Kidney glomerular epithelial cell (primary cell): Measurements from ENCODE around the gene RPL38.

Source experiments
- DNase-seq: peaks from one replicate; lab custom pipeline; 2025; lab: John Stamatoyannopoulos, UW

Gene RPL38

DNA sequence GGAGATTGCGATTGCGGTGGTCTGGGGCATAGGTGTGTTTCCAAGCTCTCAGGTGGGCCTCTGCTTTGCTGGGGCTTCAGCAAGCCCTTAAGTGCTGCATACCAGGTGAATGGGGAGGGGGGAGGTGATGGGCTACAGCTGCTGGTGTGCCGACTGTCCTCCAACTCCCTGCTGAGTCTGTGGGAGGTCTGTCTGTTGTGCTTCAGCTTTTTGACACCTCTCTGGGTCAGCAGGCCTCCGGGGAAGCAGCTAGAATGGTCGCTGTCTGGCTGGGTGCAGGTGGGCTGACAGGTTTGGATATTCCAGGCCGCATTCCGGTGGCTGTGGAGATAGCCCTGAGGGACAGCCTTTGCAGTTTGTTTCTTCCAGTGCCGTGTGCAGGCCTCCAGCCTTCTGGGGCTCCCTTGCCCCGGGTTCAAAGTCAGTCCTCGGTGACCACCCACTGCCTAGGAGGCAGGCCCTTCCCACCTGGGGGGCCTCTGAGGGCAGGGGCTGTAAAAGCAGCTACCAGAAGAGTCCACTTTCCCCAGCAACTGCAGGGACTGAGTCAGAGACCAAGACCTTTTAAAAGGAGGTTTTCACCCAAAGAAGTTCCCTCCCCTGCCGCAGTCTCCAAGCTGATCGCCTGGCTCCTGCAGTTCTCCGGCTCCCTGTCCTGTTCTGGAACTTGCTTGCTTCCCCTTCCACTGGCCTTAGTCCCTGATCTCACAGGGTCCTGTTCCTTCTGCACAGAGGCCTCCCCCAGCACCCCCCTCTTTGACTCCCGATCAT, 7.8 kb downstream of the RPL38 start:
- DNase-seq: no peak

DNA sequence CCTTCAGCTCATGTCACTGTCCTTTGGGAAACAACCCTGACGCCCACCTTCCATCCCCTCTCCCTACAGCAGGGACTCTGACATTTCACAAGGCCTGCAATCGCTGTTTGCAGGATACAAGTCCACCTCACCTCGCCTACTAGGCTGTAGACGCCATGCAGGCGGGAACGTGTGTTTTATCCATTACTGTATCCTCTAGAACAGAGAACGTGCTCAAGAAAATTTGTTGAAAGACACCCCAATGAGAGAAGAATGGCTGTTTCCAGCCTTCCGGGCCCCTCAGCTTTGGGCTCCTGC, 8.4 kb downstream of the RPL38 start:
- no peak for DNase-seq

DNA sequence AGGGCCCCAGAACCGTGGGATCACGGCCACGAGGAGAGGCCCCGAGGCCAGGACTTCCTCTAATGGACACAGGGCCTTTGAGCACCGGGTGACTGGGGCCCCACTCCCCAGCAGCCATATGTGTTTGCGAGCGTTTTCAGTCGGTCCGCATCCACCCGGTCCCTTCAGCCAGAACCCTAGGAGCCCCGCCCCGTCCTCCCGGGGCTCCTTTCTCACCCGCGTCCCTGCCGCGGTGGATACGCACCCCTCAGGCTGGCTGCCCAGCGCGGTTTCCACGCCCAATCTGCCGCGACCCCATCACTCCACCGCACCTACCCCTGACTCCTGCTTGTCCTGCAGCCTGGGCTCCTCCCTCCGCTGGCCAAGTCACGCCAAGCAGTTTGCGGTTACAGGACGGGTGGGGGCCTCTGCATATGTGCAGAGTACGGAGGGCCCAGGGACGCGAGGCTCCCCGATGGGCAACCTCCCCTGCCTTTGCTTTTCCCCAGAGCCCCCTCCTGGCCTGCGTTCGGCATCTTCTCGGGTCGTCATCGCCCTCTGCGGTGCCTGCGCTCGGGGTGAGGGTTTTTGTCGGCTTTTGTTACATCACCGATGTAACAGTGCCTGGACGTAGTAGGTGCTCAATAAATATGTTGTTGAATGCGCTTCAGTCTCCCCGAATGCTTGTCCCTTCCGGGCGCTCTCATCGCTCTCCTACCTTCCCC, 8.9 kb downstream of the RPL38 start:
- no peak for DNase-seq

DNA sequence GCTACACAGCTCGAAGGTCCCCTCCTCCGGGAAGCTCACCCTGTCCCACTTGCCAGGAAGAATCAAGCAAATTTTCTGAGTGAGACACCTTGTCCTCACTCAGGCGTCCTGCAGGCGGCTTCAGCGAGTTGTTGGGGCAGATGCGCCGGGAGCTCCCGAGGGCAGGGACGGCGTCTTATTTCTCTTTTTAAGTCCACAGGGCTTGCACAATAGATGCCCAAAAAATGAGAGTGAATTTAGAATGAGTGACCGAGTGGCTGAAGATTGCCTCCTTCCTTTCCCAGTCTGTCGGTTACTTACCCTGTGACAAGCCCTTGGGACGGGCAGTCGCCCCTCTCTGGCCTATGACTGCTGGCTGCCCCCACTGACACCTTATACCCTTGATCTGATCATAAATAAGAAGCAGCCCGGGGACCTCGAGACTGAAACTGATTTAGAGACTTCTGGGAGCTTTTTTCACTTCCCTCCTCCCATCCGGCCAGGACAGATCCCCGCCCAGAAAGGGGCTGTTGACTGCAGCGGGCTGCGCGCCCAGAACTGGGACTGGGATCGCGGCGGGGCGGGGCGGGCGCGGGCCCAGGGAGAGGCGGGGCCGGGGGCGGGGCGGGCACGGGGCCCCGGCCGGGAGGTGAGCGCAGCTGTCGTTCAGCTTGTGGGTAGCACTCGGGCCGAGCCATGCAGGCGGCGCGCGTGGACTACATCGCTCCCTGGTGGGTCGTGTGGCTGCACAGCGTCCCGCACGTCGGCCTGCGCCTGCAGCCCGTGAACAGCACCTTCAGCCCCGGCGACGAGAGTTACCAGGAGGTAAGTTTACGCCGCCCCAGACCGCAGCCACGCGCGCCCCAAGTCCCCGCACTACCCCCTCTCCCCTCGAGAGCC, 9.7 kb downstream of the RPL38 start, which contains the start of gene TTYH2:
Gene TTYH2 (plus strand): TSS at position 659 of the 879 bp plus-strand sequence. CDS start 17 bp downstream, at position 676.
- DNase-seq: peak; percentile 59

DNA sequence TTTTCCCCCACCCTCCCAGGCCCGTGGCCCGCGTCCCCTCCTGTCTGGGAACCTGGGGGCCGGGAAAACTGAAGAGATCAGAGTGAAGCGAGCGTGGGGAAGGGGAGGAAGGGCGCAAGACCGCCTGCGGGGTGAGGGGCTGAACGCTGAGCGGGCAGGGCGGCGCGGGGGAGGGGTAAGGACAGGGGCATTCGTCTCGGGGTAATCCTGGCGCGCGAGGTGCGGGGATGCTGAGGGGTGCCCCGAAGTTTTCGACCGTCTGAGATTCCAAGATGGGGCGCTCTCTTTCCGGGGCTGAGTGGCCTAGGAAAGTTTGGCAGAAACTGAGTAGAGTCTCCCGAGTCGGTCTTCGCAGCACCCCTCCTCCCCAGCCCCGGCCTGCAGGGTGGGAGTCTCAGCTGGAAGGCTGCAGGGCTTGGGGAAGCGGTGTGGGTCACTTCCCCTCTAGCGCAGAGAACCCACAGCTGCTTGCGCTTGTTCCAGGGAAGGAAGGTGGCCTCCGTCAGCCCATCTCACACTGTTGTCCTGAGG, 10.4 kb downstream of the RPL38 start:
- DNase-seq: no peak

DNA sequence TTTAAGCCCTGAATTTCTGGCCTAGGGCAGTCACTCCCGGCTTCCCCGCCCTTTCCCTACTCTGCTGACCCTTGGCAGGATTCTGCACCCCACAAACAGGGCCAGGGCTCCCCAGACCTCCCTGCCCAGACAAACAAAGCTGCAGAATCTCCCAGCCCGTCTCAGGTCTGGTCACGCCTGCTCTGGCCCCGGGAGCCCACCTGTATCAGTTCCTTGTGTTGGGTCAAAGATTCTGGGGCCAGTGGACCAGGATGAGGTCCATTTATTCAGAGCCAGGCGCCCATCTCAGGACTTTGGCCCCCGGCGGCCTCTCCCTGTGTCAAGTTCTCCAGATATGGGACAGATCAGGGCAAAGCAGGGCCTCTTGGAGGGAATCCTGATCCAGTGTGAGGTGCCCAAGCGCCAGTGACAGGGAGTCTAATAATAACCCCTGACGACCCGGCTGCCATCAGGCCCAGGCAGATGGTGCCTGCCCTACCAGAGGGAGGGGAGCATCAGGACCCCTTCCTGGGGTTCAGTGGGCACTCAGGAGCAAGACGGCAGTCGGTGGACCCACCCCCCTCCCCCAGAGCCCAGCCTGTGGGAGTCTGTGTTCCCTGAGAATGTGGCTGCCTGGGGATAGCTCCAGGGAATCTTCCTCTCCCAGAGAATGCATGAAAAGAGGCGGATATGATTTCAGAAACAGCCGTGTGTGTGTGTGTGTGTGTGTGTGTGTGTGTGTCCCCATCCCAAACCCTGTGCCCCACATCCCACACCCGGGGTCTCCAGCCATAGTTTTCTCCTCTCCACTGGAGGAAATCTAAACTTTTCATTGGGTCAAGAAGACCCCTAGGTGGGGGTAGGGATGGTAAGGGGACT, 11.2 kb downstream of the RPL38 start:
- DNase-seq: no peak

DNA sequence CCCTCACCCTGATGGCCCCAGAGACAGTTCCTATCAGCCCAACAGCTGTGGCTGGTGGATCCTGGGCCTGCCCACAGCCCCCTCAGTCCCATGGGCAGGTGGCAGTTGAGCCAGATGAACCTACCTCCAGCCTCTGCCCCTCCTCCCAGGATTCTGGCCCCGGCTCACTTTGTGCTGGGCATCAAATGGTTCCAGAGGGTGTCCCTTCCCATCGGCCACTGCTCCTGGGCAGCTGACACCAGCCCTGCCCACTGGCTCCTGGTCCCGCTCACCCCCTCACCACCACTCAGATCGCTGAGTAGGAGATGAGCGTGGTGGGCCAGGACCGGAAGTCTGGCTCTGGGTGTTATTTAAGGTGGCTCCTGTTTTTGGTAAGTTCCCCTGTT, 11.9 kb downstream of the RPL38 start:
- DNase-seq: no peak

DNA sequence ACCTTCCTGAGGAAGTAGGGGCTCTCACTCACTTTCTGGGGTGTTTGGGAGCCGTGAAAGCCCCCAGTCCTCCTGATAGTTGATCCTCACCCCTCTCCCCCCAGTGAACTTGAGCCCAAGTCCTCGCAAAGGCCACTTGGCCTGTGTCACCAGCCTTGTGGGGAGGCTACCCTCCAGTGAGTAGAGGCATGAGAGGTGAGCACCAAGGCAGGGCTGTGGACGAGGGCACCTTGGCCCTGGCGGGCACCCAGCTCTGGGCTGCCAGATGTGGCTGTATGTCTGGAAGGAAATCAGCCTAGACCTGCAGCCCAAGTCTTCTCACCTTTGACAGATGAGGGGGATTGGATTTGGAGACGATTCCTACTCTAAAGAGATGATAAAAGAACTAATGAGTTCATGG, 13.0 kb downstream of the RPL38 start:
- no peak for DNase-seq

DNA sequence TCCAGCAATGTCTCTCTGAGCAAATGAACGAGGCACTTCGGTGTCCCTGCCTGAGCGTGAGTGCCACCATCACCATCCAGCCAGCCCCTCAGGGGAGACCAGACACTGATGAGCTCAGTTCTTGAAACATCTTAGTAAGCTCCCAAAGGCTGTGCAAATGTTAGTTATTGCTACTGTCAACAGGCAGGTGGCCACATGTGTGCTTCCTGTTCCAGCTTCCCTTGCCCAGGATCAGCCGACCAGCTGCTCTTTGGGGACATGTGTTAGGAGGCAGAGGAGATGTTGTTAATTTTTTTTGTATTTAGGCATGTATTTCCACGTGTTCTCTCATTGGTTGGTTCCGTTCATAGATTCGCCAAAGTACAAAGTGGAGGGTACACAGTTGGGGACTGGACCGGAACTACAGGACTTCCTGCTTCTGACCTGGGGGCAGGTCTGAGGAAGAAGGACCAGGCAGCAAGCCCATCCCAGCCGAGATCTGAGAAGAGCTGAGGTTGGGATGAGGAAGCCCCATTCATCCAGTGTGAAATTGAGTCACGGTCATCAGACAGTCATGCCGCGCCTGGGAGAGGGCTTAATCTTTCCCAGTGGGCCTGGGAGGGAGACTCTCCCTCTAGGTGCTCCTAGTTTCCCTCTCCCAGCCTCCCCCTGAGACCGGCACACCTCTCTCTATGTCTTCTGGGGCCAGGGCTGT, 13.7 kb downstream of the RPL38 start:
- DNase-seq: no peak

DNA sequence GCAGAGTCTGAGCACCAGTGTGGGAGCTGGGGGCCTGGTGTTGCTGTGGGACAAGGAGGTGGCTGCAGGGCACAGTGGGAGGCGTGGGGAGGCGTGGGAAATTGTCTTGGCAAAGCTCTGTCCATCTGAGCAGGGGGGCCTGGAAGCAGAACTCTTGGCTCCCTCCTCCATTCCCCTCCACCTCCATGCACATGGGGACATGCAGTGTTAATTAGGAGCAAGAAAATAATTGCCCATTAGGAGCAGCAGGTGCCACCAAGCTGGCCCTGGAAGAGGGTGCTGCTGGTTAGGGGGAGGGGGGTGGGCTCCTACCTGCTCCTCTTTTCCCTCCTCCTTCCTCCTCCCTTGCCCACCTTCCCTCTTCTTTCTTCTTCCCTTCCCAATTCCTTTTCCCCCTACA, 14.4 kb downstream of the RPL38 start:
- DNase-seq: no peak

DNA sequence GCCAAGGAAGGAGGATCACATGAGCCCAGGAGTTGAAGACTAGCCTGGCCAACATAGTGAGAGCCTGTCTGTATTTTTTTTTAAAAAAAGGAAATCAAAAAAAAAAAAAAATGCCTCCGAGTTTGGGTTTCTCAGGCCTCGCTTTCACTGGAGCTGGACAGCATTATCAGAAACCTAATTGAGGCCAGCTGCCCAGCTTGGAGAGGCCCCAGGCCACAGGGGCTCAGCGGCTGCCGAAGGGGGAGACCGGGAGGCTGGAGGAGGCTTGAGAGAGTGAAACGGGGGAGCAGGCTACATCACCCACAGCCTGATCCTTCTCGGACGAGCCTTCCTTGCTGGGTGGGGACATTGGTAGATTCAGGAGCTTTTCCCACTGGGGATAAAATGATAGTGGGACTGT, 15.0 kb downstream of the RPL38 start:
- no peak for DNase-seq

DNA sequence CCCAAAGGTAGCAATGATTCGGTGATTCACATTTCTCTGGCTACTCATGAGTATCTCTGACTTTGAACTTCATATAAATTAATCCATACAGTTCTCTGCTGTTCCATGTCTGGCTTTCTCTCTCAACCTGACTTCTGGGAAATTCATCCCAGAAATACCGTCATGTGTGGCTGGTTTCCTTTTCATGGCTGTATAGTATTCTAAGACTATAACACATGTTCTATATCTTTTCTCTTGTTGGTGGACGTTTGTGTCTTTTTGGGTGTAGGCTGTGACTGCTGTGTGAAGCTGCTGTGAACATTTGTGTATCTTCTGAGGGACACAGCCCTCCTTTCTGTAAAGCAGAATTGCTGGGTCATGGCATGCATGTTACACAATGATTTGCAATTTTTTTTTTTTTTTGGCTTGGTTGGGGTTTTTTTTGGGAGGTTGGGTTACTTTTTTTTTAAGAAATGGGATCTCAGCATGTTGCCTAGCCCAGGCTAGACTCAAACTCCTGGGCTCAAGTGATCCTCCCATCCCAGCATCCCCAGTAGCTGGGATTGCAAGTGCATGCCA, 16.2 kb downstream of the RPL38 start:
- no peak for DNase-seq

DNA sequence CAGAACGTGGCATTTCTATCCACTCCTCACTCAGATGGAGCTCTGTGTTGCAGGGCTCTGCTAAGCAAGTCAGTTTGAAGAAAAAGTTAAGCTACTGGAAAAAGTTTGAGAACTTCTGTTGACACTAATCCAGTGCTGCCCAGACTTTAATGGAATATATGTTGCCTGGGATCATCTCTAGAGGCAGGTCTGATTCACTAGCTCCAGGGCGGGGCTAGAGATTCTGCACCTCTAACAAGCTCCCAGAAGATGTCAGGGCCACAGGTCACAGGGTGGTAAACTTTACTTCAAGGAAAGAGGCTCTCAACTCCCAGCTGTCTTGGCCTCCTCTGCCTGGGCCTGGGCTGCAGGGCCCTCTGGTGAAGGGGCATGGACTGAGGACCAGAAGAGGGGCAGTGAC, 16.7 kb downstream of the RPL38 start:
- DNase-seq: no peak

DNA sequence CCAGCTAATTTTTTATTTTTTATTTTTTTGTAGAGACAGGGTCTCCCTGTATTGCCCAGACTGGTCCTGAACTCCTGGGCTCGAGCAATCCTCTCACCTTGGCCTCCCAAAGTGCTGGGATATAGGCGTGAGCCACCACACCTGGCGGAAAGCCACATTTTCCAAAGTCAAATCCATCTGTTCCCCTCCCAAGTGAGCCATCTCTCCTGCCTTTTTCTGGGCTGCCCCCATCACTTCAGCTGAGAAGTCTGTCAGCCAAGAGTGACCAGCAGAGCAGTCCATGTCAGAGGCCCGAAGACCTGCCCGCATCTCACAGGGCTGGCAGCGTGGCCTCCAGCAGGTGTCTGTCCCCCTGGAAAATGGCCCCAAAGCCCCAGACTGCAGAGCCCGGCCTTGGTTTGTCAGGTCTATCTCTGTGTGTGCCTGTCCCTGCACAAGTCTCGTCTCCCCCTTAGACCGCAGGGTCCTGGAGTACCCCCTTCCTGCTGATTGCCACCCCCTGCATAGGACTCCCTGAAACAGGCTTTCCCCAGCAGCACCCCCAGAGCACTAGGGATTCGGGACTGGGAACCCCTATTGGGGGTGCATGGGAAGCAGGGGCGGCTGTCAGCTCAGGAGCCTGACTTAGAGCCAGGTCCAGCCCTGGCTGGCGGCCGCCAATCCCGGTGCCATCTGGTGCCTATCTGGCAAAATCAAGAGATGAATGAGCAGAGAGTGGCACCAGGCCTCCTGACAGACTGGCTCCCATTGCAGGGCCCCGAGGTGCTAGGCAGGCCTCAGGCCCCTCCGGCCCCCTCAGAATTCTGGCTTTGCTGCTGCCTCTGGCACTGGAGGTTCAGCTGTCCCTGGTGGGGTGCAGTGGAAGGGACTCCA, 17.7 kb downstream of the RPL38 start:
- no peak for DNase-seq

DNA sequence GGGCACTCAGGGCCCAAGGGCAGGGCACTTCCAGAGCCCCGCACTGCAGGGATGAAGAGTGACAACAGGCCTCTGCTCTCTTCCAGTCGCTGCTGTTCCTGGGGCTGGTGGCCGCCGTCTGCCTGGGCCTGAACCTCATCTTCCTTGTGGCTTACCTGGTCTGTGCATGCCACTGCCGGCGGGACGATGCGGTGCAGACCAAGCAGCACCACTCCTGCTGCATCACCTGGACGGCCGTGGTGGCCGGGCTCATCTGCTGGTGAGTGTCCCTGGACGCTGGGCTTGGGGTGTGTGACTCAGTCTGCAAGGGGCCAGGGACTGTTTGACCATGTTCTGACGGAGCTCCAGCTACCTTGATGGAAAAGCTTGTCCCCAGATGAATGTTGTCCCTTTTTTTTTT, 18.9 kb downstream of the RPL38 start:
- no peak for DNase-seq

DNA sequence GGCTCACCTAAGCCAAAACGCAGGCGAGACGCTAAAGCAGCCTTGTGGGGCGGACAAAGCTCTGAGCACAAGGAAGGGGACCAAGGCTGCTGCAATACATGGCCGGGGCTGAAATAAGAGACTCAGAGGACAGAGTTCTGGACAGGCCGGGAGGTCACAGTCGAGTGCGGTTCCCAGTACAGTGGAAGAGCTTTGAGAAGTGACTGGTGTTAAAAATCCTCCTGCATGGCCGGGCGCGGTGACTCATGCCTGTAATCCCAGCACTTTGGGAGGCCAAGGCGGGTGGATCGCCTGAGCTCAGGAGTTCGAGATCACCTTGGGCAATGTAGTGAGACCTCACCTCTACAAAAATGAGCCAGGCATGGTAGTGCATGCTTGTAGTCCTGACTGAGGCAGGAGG, 20.4 kb downstream of the RPL38 start:
- DNase-seq: no peak

DNA sequence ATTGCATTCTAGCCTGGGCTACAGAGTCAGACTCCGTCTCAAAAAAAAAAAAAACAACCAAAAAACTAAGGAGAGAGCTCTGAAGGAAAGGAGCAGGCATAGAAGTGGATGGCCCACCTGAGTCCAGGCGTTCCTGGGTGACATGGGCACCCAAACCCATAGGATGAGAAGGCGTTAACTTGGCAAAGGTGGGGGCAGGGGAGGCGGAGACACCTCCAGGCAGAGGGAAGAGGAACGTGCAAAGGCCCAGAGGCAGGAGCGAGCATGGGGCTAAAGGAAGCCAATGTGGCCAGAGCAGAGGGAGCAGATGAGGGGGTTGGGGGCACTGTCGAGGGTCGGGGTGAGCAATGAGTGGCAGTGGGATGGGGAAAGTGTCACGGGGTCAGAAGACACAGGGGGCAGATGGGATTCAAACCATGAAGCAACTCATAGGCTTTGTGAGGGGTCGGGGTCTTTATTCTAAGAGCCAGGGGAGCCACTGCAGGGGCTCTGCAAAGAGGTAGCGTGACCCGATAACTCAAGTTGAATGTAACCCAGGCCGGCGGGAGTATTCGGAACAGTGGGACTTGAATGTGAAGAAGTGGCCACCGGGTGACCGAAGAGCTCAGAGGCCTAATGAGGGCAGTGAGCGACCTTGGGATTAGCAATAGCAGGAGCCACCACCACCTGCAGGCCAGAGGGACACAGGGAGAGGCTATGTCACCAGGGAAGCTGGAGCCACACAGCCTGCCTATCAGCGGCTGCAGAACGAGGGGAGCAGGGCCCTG, 21.7 kb downstream of the RPL38 start:
- no peak for DNase-seq

DNA sequence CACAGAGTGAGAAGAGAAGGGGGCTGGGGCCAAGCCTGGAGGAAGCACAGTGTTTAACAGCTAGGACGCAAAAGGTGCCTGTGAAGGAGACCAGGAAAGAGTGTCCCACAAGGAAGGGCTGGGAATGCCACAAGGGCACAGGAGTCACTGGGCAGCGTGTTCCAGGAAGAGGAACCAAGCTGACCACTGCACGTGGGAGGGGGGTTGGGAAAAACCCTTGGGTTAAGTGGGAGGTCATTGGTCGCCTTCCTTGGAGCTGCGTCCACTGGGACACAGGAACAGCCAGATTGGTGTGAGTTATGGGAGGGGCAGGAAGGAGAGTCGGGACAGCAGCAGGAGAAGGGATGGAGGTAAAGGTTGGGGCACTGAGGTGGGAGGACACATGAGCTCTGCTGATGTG, 22.8 kb downstream of the RPL38 start:
- DNase-seq: no peak
